HCT116 (cell line): ENCODE measurements around the gene UCN2. TPM values are rescaled to one million over a fixed set of nuclear protein-coding genes. Genes with fewer than 3 reads are reported as not detected.

ENCODE experiments used
- ATAC-seq: fragments of 200-7000 bp; cut with Tn5 transposase; 2 replicates; pipeline ENCODE4 v1.9.1; 2020; ENCODE audit warnings: mild to moderate bottlenecking, moderate library complexity
- BruUV-seq: library from RNA; stranded (reverse); fragments of 400-500 nt; replicated peaks from 2 replicates; lab custom pipeline; 2021; lab: Mats Ljungman, UMichigan
- CTCF ChIA-PET: fragments of 300-600 bp; sonication (Branson Sonifier 250); formaldehyde crosslinking; loops from one replicate; lab custom pipeline; 2021; ENCODE audit warnings: antibody characterized with exemption; lab: Charles Lee
- POLR2A ChIA-PET: fragments of 300-600, 350-600 bp; sonication (Branson Sonifier 250); formaldehyde crosslinking; loops from one replicate; lab custom pipeline; 2021; ENCODE audit warnings: antibody characterized with exemption; lab: Charles Lee
- RAD21 ChIA-PET, 2 experiments: fragments of 300-600 bp; sonication (Branson Sonifier 250); formaldehyde crosslinking; loops; one replicate each; lab custom pipeline; 2023; ENCODE audit warnings: low total read pairs in 2 of 2; ENCODE audit not compliant: uncharacterized antibody in 2 of 2, unreplicated experiment in 2 of 2, low non-redundant PET in 1 of 2; lab: Charles Lee
- DNase-seq: peaks from one replicate; pipeline ENCODE4 v3.0.0-alpha.2; 2010; ENCODE audit warnings: low read depth, low spot score
- H2AFZ ChIP-seq: fragments of 200-600 bp; shearing (Covaris generic), sonication (generic); 2 replicates; pipeline ENCODE4 v1.6.1; 2017; ENCODE audit warnings: low read depth, mixed run types, mixed read lengths, antibody characterized with exemption, low read length; ENCODE audit not compliant: poor library complexity, severe bottlenecking
- H3K27ac ChIP-seq: 2 replicates; pipeline ENCODE4 v1.5.1; 2012; ENCODE audit warnings: low read depth, low read length
- H3K27me3 ChIP-seq: fragments of 200-600 bp; sonication (generic); 2 replicates; pipeline ENCODE4 v1.6.1; 2016; ENCODE audit warnings: mixed run types, low read length, mixed read lengths; ENCODE audit not compliant: insufficient read depth
- H3K36me3 ChIP-seq, 2 experiments: fragments of 200-500 bp in 1 of 2; fragments of 200-600 bp in 1 of 2; sonication (Bioruptor generic) in 1 of 2; sonication (generic) in 1 of 2; 2 replicates each; pipeline versions ENCODE4 v1.5.1 to v1.6.1; 2014 to 2016; ENCODE audit warnings: low read length in 2 of 2, inconsistent platforms in 1 of 2, mixed read lengths in 1 of 2, mixed run types in 1 of 2; ENCODE audit not compliant: insufficient read depth in 2 of 2, control insufficient read depth in 1 of 2
- H3K4me1 ChIP-seq, 2 experiments: fragments of 200-600 bp in 1 of 2; sonication (generic) in 1 of 2; 2 replicates each; pipeline versions ENCODE4 v1.5.1 to v1.6.1; 2012 to 2017; ENCODE audit warnings: low read length in 2 of 2, inconsistent platforms in 1 of 2, mild to moderate bottlenecking in 1 of 2, mixed read lengths in 1 of 2, mixed run types in 1 of 2, moderate library complexity in 1 of 2; ENCODE audit not compliant: insufficient read depth in 2 of 2, control insufficient read depth in 1 of 2
- H3K4me2 ChIP-seq: fragments of 200-600 bp; sonication (generic); 2 replicates; pipeline ENCODE4 v1.6.1; 2017; ENCODE audit warnings: mixed run types, low read length, mixed read lengths
- H3K4me3 ChIP-seq, 2 experiments: fragments of 200-600 bp in 1 of 2; sonication (generic) in 1 of 2; replicated peaks in 1 of 2; 2 replicates each; pipeline ENCODE4 v1.5.1; 2011 to 2016; ENCODE audit warnings: low read length in 2 of 2, control low read depth in 1 of 2, low read depth in 1 of 2, mild to moderate bottlenecking in 1 of 2, mixed read lengths in 1 of 2, mixed run types in 1 of 2
- H3K79me2 ChIP-seq: fragments of 200-600 bp; sonication (generic); 2 replicates; pipeline ENCODE4 v1.6.1; 2017; ENCODE audit warnings: mild to moderate bottlenecking, mixed run types, low read length, moderate library complexity, mixed read lengths; ENCODE audit not compliant: insufficient read depth
- H3K9ac ChIP-seq: fragments of 200-600 bp; sonication (generic); 2 replicates; pipeline ENCODE4 v1.6.1; 2016; ENCODE audit warnings: low read length, mixed read lengths
- H3K9me2 ChIP-seq: fragments of 200-600 bp; sonication (generic), shearing (Covaris generic); 2 replicates; pipeline ENCODE4 v1.6.1; 2017; ENCODE audit warnings: mixed run types, mild to moderate bottlenecking, moderate library complexity; ENCODE audit not compliant: insufficient read depth
- H3K9me3 ChIP-seq, 2 experiments: fragments of 200-500 bp in 1 of 2; fragments of 200-600 bp in 1 of 2; sonication (Bioruptor generic) in 1 of 2; sonication (generic) in 1 of 2; 2 replicates each; pipeline ENCODE4 v1.6.1; 2014 to 2017; ENCODE audit warnings: low read length in 2 of 2, mixed read lengths in 2 of 2, inconsistent platforms in 1 of 2, low read depth in 1 of 2, mild to moderate bottlenecking in 1 of 2, mixed run types in 1 of 2, moderate library complexity in 1 of 2; ENCODE audit not compliant: control insufficient read depth in 1 of 2, insufficient read depth in 1 of 2
- H4K20me1 ChIP-seq: fragments of 200-600 bp; sonication (generic), shearing (Covaris generic); 2 replicates; pipeline ENCODE4 v1.6.1; 2017; ENCODE audit warnings: mixed run types, mild to moderate bottlenecking, moderate library complexity; ENCODE audit not compliant: insufficient read depth
- CEBPB ChIP-seq: IDR thresholded peaks from 2 replicates; pipeline ENCODE4 v1.6.1; 2012; ENCODE audit warnings: low read depth
- EGR1 ChIP-seq: IDR thresholded peaks from 2 replicates; pipeline ENCODE4 v1.6.1; 2012; ENCODE audit warnings: low read depth
- RAD21 ChIP-seq: IDR thresholded peaks from 2 replicates; pipeline ENCODE4 v1.6.1; 2012; ENCODE audit warnings: low read depth, mild to moderate bottlenecking
- SIN3A ChIP-seq: IDR thresholded peaks from 2 replicates; pipeline ENCODE4 v1.6.1; 2012; ENCODE audit warnings: low read depth
- SP1 ChIP-seq: IDR thresholded peaks from 2 replicates; pipeline ENCODE4 v1.6.1; 2012; ENCODE audit warnings: low read depth
- SRF ChIP-seq: IDR thresholded peaks from 2 replicates; pipeline ENCODE4 v1.6.1; 2012; ENCODE audit warnings: low read depth
- TCF7L2 ChIP-seq: IDR thresholded peaks from 2 replicates; pipeline ENCODE4 v1.7.0; 2011; ENCODE audit warnings: borderline replicate concordance, inconsistent platforms; ENCODE audit not compliant: insufficient read depth, insufficient read length; ENCODE audit errors: extremely low read depth
- YY1 ChIP-seq: IDR thresholded peaks from 2 replicates; pipeline ENCODE4 v1.6.1; 2011; ENCODE audit warnings: low read length, low read depth, moderate library complexity, mild to moderate bottlenecking; ENCODE audit not compliant: insufficient replicate concordance; ENCODE audit errors: extremely low read depth
- ZNF274 ChIP-seq: fragments of 200-500 bp; sonication (Bioruptor generic); IDR thresholded peaks from 2 replicates; pipeline ENCODE4 v1.6.1; 2014; ENCODE audit warnings: mild to moderate bottlenecking, low read depth, low read length, inconsistent platforms
- intact Hi-C: fragments of 100-400 bp; cut with micrococcal nuclease; formaldehyde crosslinking; loops from 2 replicates; pipeline ENCODE4 v1.10.0; 2022
- total RNA-seq: library from RNA; stranded (reverse); gene quantifications from one replicate; pipeline ENCODE4 v1.2.1, GENCODE V29; 2021; ENCODE audit not compliant: unreplicated experiment
- TF ChIP-seq, protein P1 (sequence below), 3 experiments: fragments of 200-600 bp in 1 of 3; sonication (generic) in 1 of 3; IDR thresholded peaks in 2 of 3; conservative IDR thresholded peaks in 1 of 3; 2 replicates each; pipeline ENCODE4 v1.5.1; 2012 to 2017; ENCODE audit warnings: low read depth in 2 of 3, low read length in 2 of 3, antibody characterized with exemption in 1 of 3, borderline replicate concordance in 1 of 3, control low read depth in 1 of 3, mild to moderate bottlenecking in 1 of 3, mixed read lengths in 1 of 3, mixed run types in 1 of 3, moderate library complexity in 1 of 3; ENCODE audit not compliant: insufficient read depth in 1 of 3
- TF ChIP-seq, protein P2 (sequence below): IDR thresholded peaks from 2 replicates; pipeline ENCODE4 v1.6.1; 2012
- TF ChIP-seq, protein P3 (sequence below): IDR thresholded peaks from 2 replicates; pipeline ENCODE4 v1.6.1; 2012; ENCODE audit warnings: low read depth

Gene UCN2
- total RNA-seq, 1 experiment from 2014 or later: 1.5 TPM

DNA sequence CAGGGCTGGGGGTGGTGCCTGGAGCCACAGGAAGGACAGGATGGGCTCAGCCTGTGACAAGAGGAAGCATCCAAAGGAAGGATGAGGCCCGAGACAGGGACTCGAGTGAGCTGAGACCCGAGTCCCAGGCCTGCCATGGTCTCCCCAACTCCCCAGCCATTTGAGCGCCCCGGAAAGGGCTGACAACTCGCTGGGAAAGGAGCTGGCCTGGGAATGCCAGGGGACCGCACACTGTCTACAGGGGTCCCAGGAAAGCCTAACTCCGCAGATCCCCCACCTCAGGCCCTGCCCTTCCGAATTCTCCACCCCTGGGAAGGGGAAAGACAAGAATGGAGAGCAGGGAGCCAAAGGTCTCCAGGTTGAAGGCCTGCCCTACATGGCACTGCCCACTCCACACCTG lies 38.6 kb downstream of the UCN2 start:
- CTCF ChIA-PET: no interaction called here
- no peak overlapping the region for H3K9ac ChIP-seq
- TF ChIP-seq SRF: no peak
- TF ChIP-seq SIN3A: no peak
- no peak for TF ChIP-seq ZNF274
- TF ChIP-seq EGR1: no peak
- TF ChIP-seq, protein P1, sequence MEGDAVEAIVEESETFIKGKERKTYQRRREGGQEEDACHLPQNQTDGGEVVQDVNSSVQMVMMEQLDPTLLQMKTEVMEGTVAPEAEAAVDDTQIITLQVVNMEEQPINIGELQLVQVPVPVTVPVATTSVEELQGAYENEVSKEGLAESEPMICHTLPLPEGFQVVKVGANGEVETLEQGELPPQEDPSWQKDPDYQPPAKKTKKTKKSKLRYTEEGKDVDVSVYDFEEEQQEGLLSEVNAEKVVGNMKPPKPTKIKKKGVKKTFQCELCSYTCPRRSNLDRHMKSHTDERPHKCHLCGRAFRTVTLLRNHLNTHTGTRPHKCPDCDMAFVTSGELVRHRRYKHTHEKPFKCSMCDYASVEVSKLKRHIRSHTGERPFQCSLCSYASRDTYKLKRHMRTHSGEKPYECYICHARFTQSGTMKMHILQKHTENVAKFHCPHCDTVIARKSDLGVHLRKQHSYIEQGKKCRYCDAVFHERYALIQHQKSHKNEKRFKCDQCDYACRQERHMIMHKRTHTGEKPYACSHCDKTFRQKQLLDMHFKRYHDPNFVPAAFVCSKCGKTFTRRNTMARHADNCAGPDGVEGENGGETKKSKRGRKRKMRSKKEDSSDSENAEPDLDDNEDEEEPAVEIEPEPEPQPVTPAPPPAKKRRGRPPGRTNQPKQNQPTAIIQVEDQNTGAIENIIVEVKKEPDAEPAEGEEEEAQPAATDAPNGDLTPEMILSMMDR (IDR thresholded peaks at IDR 0.05 in 2 of 3, conservative IDR thresholded peaks at IDR 0.05 in 1 of 3; ENCODE audit: borderline replicate concordance in 1 of 3, insufficient read depth in 1 of 3, low read depth in 2 of 3, low read length in 2 of 3): no peak
- no peak for TF ChIP-seq TCF7L2
- TF ChIP-seq, protein P2, sequence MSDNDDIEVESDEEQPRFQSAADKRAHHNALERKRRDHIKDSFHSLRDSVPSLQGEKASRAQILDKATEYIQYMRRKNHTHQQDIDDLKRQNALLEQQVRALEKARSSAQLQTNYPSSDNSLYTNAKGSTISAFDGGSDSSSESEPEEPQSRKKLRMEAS: no peak
- intact Hi-C loops: no loop called here
- H3K27ac ChIP-seq: no peak overlapping the region
- RAD21 ChIA-PET: no interaction called here
- no peaks in the 10 kb centered on the region for H3K27me3 ChIP-seq
- DNase-seq: no peak
- H4K20me1 ChIP-seq: no peaks in the 10 kb centered on the region
- no peaks in the 10 kb centered on the region for H3K4me1 ChIP-seq
- H3K36me3 ChIP-seq: peaks cover 7 to 16% of the 10 kb centered on the region in 2 experiments; a peak in 3 of 4 replicates
- H3K4me3 ChIP-seq: no peak overlapping the region
- H3K9me3 ChIP-seq: no peaks in the 10 kb centered on the region
- H3K9me2 ChIP-seq: no peaks in the 10 kb centered on the region
- POLR2A ChIA-PET: no interaction called here
- no TSS peak for BruUV-seq
- no peak overlapping the region for H3K4me2 ChIP-seq
- no peak overlapping the region for H2AFZ ChIP-seq
- ATAC-seq: no peak
- H3K79me2 ChIP-seq: no peaks in the 10 kb centered on the region

DNA sequence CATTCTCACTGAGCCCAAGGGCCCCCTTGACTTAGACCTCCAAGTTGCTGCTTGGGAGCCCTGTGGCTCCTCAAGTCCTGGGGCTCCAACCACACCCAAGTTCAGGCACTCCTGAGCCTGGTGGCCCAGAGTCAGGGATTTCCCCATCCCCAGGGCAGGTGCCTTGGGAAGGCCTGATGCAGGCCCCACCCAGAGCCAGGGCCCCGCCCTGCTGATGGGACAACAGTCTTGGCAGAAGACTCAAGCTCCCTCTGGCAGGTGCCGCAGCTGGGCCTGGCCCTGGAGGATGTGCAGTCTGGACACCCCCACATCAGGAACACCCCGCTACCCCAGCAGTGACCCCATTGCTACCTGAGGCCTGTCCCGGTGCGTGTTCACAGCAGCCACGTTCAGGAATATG lies 41.9 kb downstream of the UCN2 start:
- Histone ChIP-seq H3K9me3 (no peaks in the 10 kb centered on the region), H3K79me2 (no peaks in the 10 kb centered on the region), H4K20me1 (no peaks in the 10 kb centered on the region), H3K4me1 (no peaks in the 10 kb centered on the region), H2AFZ (no peak overlapping the region), H3K9me2 (no peaks in the 10 kb centered on the region), H3K4me2 (no peak overlapping the region), H3K9ac (no peak overlapping the region), H3K4me3 (no peak overlapping the region), H3K36me3 (peaks cover 0 to 9% of the 10 kb centered on the region in 2 experiments; a peak in 1 of 4 replicates), H3K27me3 (no peaks in the 10 kb centered on the region), H3K27ac (no peak overlapping the region)
- ChIA-PET CTCF (no interaction called here), RAD21 (no interaction called here), POLR2A (no interaction called here)
- DNase-seq (no peak), ATAC-seq (no peak)
- intact Hi-C loops: no loop called here
- no TSS peak for BruUV-seq
- TF ChIP-seq YY1 (no peak), RAD21 (no peak), CEBPB (no peak), SP1 (no peak), SRF (no peak)
- TF ChIP-seq, protein P1 (IDR thresholded peaks at IDR 0.05 in 2 of 3, conservative IDR thresholded peaks at IDR 0.05 in 1 of 3; ENCODE audit: borderline replicate concordance in 1 of 3, insufficient read depth in 1 of 3, low read depth in 2 of 3, low read length in 2 of 3): no peak
- TF ChIP-seq, protein P3, sequence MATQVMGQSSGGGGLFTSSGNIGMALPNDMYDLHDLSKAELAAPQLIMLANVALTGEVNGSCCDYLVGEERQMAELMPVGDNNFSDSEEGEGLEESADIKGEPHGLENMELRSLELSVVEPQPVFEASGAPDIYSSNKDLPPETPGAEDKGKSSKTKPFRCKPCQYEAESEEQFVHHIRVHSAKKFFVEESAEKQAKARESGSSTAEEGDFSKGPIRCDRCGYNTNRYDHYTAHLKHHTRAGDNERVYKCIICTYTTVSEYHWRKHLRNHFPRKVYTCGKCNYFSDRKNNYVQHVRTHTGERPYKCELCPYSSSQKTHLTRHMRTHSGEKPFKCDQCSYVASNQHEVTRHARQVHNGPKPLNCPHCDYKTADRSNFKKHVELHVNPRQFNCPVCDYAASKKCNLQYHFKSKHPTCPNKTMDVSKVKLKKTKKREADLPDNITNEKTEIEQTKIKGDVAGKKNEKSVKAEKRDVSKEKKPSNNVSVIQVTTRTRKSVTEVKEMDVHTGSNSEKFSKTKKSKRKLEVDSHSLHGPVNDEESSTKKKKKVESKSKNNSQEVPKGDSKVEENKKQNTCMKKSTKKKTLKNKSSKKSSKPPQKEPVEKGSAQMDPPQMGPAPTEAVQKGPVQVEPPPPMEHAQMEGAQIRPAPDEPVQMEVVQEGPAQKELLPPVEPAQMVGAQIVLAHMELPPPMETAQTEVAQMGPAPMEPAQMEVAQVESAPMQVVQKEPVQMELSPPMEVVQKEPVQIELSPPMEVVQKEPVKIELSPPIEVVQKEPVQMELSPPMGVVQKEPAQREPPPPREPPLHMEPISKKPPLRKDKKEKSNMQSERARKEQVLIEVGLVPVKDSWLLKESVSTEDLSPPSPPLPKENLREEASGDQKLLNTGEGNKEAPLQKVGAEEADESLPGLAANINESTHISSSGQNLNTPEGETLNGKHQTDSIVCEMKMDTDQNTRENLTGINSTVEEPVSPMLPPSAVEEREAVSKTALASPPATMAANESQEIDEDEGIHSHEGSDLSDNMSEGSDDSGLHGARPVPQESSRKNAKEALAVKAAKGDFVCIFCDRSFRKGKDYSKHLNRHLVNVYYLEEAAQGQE: no peak
